HEK293 (cell line): ENCODE data around the gene BPHL.

Experiments used
- CTCF ChIP-seq: fragments of 450-650 bp; formaldehyde crosslinking; IDR thresholded peaks from 2 replicates; pipeline ENCODE4 v1.5.1; 2016; ENCODE audit warnings: missing biosample characterization, missing genetic modification characterization
- YY1 ChIP-seq: fragments of 450-650 bp; formaldehyde crosslinking; IDR thresholded peaks from 2 replicates; pipeline ENCODE4 v1.5.1; 2018; ENCODE audit warnings: missing biosample characterization, missing genetic modification characterization
- ZNF747 ChIP-seq: fragments of 450-650 bp; formaldehyde crosslinking; IDR thresholded peaks from 2 replicates; pipeline ENCODE4 v1.5.1; 2016; ENCODE audit warnings: missing biosample characterization, missing genetic modification characterization
- ZSCAN16 ChIP-seq: fragments of 450-650 bp; formaldehyde crosslinking; IDR thresholded peaks from 2 replicates; pipeline ENCODE4 v1.5.1; 2016; ENCODE audit warnings: missing biosample characterization, missing genetic modification characterization
- TF ChIP-seq, protein P1 (sequence below): fragments of 450-650 bp; formaldehyde crosslinking; IDR thresholded peaks from 2 replicates; pipeline ENCODE4 v1.5.1; 2016; ENCODE audit warnings: missing biosample characterization, missing genetic modification characterization

DNA sequence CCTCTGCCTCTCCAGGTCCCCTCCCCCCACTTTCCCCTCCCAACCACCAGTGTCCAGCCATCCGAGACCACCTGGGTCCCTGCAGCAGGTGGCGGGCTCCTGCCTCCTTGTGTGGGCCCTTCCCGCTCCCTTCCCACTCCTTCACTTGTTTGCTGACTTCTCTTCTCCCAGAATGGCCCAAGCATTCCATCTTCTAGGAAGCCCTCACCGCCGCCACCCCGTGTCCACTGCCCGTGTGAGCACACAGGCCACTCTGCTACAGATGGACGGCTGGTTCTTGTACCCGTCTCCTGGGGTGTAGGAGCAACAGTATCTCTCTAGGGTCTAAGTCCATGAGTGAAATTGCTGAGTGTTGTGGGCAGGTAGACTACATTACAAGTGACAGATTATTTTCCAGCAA is 15.0 kb downstream of the BPHL start:
- TF ChIP-seq CTCF (tag by site-specific recombination) (no peak), ZSCAN16 (tag by site-specific recombination) (no peak), ZNF747 (no peak), YY1 (tag by site-specific recombination) (no peak)
- TF ChIP-seq, protein P1, sequence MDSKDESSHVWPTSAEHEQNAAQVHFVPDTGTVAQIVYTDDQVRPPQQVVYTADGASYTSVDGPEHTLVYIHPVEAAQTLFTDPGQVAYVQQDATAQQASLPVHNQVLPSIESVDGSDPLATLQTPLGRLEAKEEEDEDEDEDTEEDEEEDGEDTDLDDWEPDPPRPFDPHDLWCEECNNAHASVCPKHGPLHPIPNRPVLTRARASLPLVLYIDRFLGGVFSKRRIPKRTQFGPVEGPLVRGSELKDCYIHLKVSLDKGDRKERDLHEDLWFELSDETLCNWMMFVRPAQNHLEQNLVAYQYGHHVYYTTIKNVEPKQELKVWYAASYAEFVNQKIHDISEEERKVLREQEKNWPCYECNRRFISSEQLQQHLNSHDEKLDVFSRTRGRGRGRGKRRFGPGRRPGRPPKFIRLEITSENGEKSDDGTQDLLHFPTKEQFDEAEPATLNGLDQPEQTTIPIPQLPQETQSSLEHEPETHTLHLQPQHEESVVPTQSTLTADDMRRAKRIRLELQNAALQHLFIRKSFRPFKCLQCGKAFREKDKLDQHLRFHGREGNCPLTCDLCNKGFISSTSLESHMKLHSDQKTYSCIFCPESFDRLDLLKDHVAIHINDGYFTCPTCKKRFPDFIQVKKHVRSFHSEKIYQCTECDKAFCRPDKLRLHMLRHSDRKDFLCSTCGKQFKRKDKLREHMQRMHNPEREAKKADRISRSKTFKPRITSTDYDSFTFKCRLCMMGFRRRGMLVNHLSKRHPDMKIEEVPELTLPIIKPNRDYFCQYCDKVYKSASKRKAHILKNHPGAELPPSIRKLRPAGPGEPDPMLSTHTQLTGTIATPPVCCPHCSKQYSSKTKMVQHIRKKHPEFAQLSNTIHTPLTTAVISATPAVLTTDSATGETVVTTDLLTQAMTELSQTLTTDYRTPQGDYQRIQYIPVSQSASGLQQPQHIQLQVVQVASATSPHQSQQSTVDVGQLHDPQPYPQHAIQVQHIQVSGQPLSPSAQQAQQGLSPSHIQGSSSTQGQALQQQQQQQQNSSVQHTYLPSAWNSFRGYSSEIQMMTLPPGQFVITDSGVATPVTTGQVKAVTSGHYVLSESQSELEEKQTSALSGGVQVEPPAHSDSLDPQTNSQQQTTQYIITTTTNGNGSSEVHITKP: no peak
